ENCODE data around the gene A1BG.

DNA sequence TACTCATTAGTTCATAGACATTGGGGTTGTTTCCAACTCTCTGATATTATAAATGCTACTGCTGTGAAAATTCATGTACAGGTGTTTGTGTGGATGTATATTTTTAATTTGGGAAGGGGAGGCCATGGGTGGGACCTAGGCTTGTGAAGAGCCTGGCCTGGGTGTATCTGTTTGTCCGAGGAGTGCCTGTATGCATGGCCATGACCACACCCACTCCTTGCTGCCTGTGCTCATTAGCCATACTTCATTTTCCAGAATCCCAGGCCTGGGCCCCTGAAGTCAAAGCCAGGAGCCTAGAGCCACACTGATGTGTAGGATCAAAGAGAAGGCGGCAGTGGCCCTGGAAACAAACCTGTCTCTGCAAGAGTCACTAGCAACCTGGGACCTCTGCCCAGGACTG, 37.7 kb downstream of the A1BG start:
- TF ChIP-seq, protein P1, sequence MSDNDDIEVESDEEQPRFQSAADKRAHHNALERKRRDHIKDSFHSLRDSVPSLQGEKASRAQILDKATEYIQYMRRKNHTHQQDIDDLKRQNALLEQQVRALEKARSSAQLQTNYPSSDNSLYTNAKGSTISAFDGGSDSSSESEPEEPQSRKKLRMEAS (IDR thresholded peaks at IDR 0.05): no peak
- TF ChIP-seq, protein P2, sequence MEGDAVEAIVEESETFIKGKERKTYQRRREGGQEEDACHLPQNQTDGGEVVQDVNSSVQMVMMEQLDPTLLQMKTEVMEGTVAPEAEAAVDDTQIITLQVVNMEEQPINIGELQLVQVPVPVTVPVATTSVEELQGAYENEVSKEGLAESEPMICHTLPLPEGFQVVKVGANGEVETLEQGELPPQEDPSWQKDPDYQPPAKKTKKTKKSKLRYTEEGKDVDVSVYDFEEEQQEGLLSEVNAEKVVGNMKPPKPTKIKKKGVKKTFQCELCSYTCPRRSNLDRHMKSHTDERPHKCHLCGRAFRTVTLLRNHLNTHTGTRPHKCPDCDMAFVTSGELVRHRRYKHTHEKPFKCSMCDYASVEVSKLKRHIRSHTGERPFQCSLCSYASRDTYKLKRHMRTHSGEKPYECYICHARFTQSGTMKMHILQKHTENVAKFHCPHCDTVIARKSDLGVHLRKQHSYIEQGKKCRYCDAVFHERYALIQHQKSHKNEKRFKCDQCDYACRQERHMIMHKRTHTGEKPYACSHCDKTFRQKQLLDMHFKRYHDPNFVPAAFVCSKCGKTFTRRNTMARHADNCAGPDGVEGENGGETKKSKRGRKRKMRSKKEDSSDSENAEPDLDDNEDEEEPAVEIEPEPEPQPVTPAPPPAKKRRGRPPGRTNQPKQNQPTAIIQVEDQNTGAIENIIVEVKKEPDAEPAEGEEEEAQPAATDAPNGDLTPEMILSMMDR (IDR thresholded peaks at IDR 0.05; ENCODE audit: low read depth, low read length, missing input control): no peak
- TF ChIP-seq GABPA (IDR thresholded peaks at IDR 0.05 in 1 of 2, conservative IDR thresholded peaks at IDR 0.05 in 1 of 2) (no peak), YY1 (IDR thresholded peaks at IDR 0.05) (no peak), TAF1 (conservative IDR thresholded peaks at IDR 0.05) (no peak), JUND (IDR thresholded peaks at IDR 0.05) (no peak)
- TF ChIP-seq, protein P3, sequence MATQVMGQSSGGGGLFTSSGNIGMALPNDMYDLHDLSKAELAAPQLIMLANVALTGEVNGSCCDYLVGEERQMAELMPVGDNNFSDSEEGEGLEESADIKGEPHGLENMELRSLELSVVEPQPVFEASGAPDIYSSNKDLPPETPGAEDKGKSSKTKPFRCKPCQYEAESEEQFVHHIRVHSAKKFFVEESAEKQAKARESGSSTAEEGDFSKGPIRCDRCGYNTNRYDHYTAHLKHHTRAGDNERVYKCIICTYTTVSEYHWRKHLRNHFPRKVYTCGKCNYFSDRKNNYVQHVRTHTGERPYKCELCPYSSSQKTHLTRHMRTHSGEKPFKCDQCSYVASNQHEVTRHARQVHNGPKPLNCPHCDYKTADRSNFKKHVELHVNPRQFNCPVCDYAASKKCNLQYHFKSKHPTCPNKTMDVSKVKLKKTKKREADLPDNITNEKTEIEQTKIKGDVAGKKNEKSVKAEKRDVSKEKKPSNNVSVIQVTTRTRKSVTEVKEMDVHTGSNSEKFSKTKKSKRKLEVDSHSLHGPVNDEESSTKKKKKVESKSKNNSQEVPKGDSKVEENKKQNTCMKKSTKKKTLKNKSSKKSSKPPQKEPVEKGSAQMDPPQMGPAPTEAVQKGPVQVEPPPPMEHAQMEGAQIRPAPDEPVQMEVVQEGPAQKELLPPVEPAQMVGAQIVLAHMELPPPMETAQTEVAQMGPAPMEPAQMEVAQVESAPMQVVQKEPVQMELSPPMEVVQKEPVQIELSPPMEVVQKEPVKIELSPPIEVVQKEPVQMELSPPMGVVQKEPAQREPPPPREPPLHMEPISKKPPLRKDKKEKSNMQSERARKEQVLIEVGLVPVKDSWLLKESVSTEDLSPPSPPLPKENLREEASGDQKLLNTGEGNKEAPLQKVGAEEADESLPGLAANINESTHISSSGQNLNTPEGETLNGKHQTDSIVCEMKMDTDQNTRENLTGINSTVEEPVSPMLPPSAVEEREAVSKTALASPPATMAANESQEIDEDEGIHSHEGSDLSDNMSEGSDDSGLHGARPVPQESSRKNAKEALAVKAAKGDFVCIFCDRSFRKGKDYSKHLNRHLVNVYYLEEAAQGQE (IDR thresholded peaks at IDR 0.05): no peak
- TF ChIP-seq, protein P4, sequence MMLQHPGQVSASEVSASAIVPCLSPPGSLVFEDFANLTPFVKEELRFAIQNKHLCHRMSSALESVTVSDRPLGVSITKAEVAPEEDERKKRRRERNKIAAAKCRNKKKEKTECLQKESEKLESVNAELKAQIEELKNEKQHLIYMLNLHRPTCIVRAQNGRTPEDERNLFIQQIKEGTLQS (IDR thresholded peaks at IDR 0.05): no peak

Measured in liver (tissue), 3 donors.